HEK293 (cell line): ENCODE data around the gene TOM1L2.

Source experiments
- ZNF350 ChIP-seq: fragments of 450-650 bp; formaldehyde crosslinking; IDR thresholded peaks from 2 replicates; pipeline ENCODE4 v1.5.0; 2017; ENCODE audit warnings: missing biosample characterization, mild to moderate bottlenecking, missing genetic modification characterization
- ZNF747 ChIP-seq: fragments of 450-650 bp; formaldehyde crosslinking; IDR thresholded peaks from 2 replicates; pipeline ENCODE4 v1.5.1; 2016; ENCODE audit warnings: missing biosample characterization, missing genetic modification characterization
- TF ChIP-seq, protein P1 (sequence below): fragments of 450-650 bp; formaldehyde crosslinking; IDR thresholded peaks from 2 replicates; pipeline ENCODE4 v1.5.1; 2016; ENCODE audit warnings: missing biosample characterization, missing genetic modification characterization

- TF ChIP-seq ZNF350 (tag by site-specific recombination) (no peak), ZNF747 (tag by site-specific recombination) (no peak)
- TF ChIP-seq, protein P1, sequence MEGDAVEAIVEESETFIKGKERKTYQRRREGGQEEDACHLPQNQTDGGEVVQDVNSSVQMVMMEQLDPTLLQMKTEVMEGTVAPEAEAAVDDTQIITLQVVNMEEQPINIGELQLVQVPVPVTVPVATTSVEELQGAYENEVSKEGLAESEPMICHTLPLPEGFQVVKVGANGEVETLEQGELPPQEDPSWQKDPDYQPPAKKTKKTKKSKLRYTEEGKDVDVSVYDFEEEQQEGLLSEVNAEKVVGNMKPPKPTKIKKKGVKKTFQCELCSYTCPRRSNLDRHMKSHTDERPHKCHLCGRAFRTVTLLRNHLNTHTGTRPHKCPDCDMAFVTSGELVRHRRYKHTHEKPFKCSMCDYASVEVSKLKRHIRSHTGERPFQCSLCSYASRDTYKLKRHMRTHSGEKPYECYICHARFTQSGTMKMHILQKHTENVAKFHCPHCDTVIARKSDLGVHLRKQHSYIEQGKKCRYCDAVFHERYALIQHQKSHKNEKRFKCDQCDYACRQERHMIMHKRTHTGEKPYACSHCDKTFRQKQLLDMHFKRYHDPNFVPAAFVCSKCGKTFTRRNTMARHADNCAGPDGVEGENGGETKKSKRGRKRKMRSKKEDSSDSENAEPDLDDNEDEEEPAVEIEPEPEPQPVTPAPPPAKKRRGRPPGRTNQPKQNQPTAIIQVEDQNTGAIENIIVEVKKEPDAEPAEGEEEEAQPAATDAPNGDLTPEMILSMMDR (tag by site-specific recombination), result no peak
Observed at GRCh38 chr17:17990282-17990681, 18.1 kb upstream of the TOM1L2 start.
